ENCODE measurements around the gene HSD11B2. TPM values are rescaled to one million over a fixed set of nuclear protein-coding genes. Genes with fewer than 3 reads are reported as not detected.

Gene HSD11B2
- total and polyA plus RNA-seq, 2 experiments from 2014 or later = 0.93 to 2.3 TPM

GRCh38 chr16:67429799-67430503, 970 bp upstream of the HSD11B2 start:
- WGBS (ENCODE audit: low lambda C conversion rate, missing lambda C conversion rate) = 39% methylated on average over 13 of the region's 13 CpGs
- Histone ChIP-seq H2AFZ (peak overlapping the region; percentile 76), H3K4me1 (ENCODE audit: insufficient read depth) (peaks cover 17% of the 10 kb centered on the region), H3K4me2 (peak overlapping the region; percentile 98), H3K36me3 (replicated peaks; ENCODE audit: insufficient read depth, low read depth) (no peaks in the 10 kb centered on the region), H3K27ac (no peak overlapping the region), H3K9me2 (replicated peaks; ENCODE audit: insufficient read depth) (no peaks in the 10 kb centered on the region), H3K27me3 (peaks cover 27% of the 10 kb centered on the region), H3K4me3 (no peak overlapping the region), H3K79me2 (no peaks in the 10 kb centered on the region), H3K9me3 (ENCODE audit: low read depth) (no peaks in the 10 kb centered on the region), H4K20me1 (ENCODE audit: insufficient read depth, poor library complexity, severe bottlenecking) (no peaks in the 10 kb centered on the region)
- DNase-seq (ENCODE audit: low spot score) = no peak
- TF ChIP-seq EZH2 (IDR thresholded peaks at IDR 0.05; ENCODE audit: borderline replicate concordance) = no peak
- TF ChIP-seq EZH2phosphoT487 (IDR thresholded peaks at IDR 0.05; ENCODE audit: low read depth, severe bottlenecking, unreplicated experiment) = no peak
- no peak for TF ChIP-seq CTCF (IDR thresholded peaks at IDR 0.05; ENCODE audit: poor library complexity)

- Histone ChIP-seq H3K79me2 (no peaks in the 10 kb centered on the region), H3K4me3 (peak overlapping the region; percentile 49), H3K27me3 (peaks cover 24% of the 10 kb centered on the region), H2AFZ (peak overlapping the region; percentile 76), H3K4me1 (ENCODE audit: insufficient read depth) (peaks cover 13% of the 10 kb centered on the region), H4K20me1 (ENCODE audit: insufficient read depth, poor library complexity, severe bottlenecking) (no peaks in the 10 kb centered on the region), H3K9me2 (replicated peaks; ENCODE audit: insufficient read depth) (no peaks in the 10 kb centered on the region), H3K4me2 (peak overlapping the region; percentile 98), H3K36me3 (replicated peaks; ENCODE audit: insufficient read depth, low read depth) (no peaks in the 10 kb centered on the region), H3K9me3 (ENCODE audit: low read depth) (no peaks in the 10 kb centered on the region), H3K27ac (no peak overlapping the region)
- TF ChIP-seq CTCF (IDR thresholded peaks at IDR 0.05; ENCODE audit: poor library complexity) (no peak), EZH2 (IDR thresholded peaks at IDR 0.05; ENCODE audit: borderline replicate concordance) (peak; percentile 51), EZH2phosphoT487 (IDR thresholded peaks at IDR 0.05; ENCODE audit: low read depth, severe bottlenecking, unreplicated experiment) (no peak)
- peak; percentile 60 for DNase-seq (ENCODE audit: low spot score)
- WGBS (ENCODE audit: low lambda C conversion rate, missing lambda C conversion rate) = under 1% methylated on average over 34 of the region's 53 CpGs
Observed at GRCh38 chr16:67430504-67430976, 381 bp upstream of the HSD11B2 start.

GRCh38 chr16:67431775-67432505, 1.0 kb downstream of the HSD11B2 start:
- Histone ChIP-seq H3K4me1 (ENCODE audit: insufficient read depth) (peaks cover 13% of the 10 kb centered on the region), H4K20me1 (ENCODE audit: insufficient read depth, poor library complexity, severe bottlenecking) (no peaks in the 10 kb centered on the region), H3K9me2 (replicated peaks; ENCODE audit: insufficient read depth) (no peaks in the 10 kb centered on the region), H3K36me3 (replicated peaks; ENCODE audit: insufficient read depth, low read depth) (no peaks in the 10 kb centered on the region), H3K27ac (no peak overlapping the region), H2AFZ (no peak overlapping the region), H3K4me3 (no peak overlapping the region), H3K4me2 (peak overlapping the region; percentile 98), H3K27me3 (peaks cover 24% of the 10 kb centered on the region), H3K9me3 (ENCODE audit: low read depth) (no peaks in the 10 kb centered on the region), H3K79me2 (no peaks in the 10 kb centered on the region)
- WGBS (ENCODE audit: low lambda C conversion rate, missing lambda C conversion rate) = 33% methylated on average over 10 of the region's 13 CpGs
- TF ChIP-seq CTCF (IDR thresholded peaks at IDR 0.05; ENCODE audit: poor library complexity) (no peak), EZH2phosphoT487 (IDR thresholded peaks at IDR 0.05; ENCODE audit: low read depth, severe bottlenecking, unreplicated experiment) (no peak), EZH2 (IDR thresholded peaks at IDR 0.05; ENCODE audit: borderline replicate concordance) (no peak)
- DNase-seq (ENCODE audit: low spot score) = no peak
